HepG2 (cell line): ENCODE data around the gene LAS1L. TPM values are rescaled to one million over a fixed set of nuclear protein-coding genes. Genes with fewer than 3 reads are reported as not detected.

ENCODE experiments used
- ATAC-seq: fragments of 200-7000 bp; cut with Tn5 transposase; 3 replicates; pipeline ENCODE4 v1.9.1; 2020; ENCODE audit warnings: mild to moderate bottlenecking, moderate library complexity
- Bru-seq: library from RNA; stranded (reverse); fragments of 400-500 nt; gene quantifications from one replicate; lab custom pipeline; 2021; lab: Mats Ljungman, UMichigan
- BruChase-seq, 2 experiments: library from RNA; stranded (reverse); fragments of 400-500 nt; gene quantifications; one replicate each; lab custom pipeline; 2021; lab: Mats Ljungman, UMichigan
- BruUV-seq: library from RNA; stranded (reverse); fragments of 400-500 nt; replicated peaks from 2 replicates; lab custom pipeline; 2021; lab: Mats Ljungman, UMichigan
- CTCF ChIA-PET: fragments of 300-600 bp; formaldehyde crosslinking; extraction: SDS; loops from one replicate; lab custom pipeline; 2021; ENCODE audit warnings: low total read pairs, inconsistent platforms, low intra/inter-chr PET ratio; lab: Yijun Ruan, JAX
- POLR2A ChIA-PET: fragments of 350-600 bp; sonication (Branson Sonifier 250); formaldehyde crosslinking; loops from one replicate; lab custom pipeline; 2020; ENCODE audit warnings: antibody characterized with exemption, inconsistent platforms; lab: Yijun Ruan, JAX
- DNase-seq: peaks from one replicate; pipeline ENCODE4 v3.0.0-alpha.2; 2015; ENCODE audit warnings: low spot score
- FAIRE-seq: peaks from 3 replicates; lab custom pipeline; 2011; peaks lifted over from hg19 to GRCh38; lab: Jason Lieb, UNC
- H2AFZ ChIP-seq: one replicate; pipeline ENCODE4 v1.6.1; 2011; ENCODE audit warnings: low read length, inconsistent platforms
- H3K27ac ChIP-seq: fragments of 300-600 bp; 3 replicates; pipeline ENCODE4 v1.8.0; 2011; ENCODE audit warnings: mixed run types, mild to moderate bottlenecking, mixed read lengths, low read length, inconsistent platforms; ENCODE audit not compliant: insufficient read depth; ENCODE audit errors: extremely low read length
- H3K27me3 ChIP-seq, 2 experiments: fragments of 200-600 bp in 1 of 2; 2 replicates in 1 of 2; 3 replicates in 1 of 2; pipeline versions ENCODE4 v1.6.0 to v1.8.0; 2011; ENCODE audit warnings: low read length in 2 of 2, mild to moderate bottlenecking in 2 of 2, moderate library complexity in 2 of 2, inconsistent platforms in 1 of 2; ENCODE audit not compliant: insufficient read depth in 2 of 2, control insufficient read depth in 1 of 2
- H3K36me3 ChIP-seq, 2 experiments: fragments of 200-600 bp in 1 of 2; replicated peaks in 1 of 2; 2 replicates in 1 of 2; 3 replicates in 1 of 2; pipeline versions ENCODE4 v1.5.1 to v1.8.0; 2011; ENCODE audit warnings: low read length in 2 of 2, inconsistent platforms in 1 of 2; ENCODE audit not compliant: insufficient read depth in 2 of 2, control insufficient read depth in 1 of 2
- H3K4me1 ChIP-seq: 2 replicates; pipeline ENCODE4 v1.5.1; 2012; ENCODE audit warnings: low read length, inconsistent platforms; ENCODE audit not compliant: insufficient read depth
- H3K4me2 ChIP-seq: 2 replicates; pipeline ENCODE4 v1.6.0; 2011; ENCODE audit warnings: low read depth, low read length, inconsistent platforms
- H3K4me3 ChIP-seq, 3 experiments: fragments of 200-600 bp in 1 of 3; sonication (generic), shearing (Covaris generic) in 1 of 3; replicated peaks in 1 of 3; 2 replicates each; pipeline ENCODE4 v1.5.1; 2011 to 2016; ENCODE audit warnings: low read length in 3 of 3, inconsistent platforms in 2 of 3, low read depth in 2 of 3, mild to moderate bottlenecking in 2 of 3, control low read depth in 1 of 3, mixed read lengths in 1 of 3; ENCODE audit not compliant: insufficient read depth in 1 of 3
- H3K79me2 ChIP-seq: one replicate; pipeline ENCODE4 v1.6.1; 2011; ENCODE audit warnings: low read length, inconsistent platforms; ENCODE audit not compliant: insufficient read depth
- H3K9ac ChIP-seq: 2 replicates; pipeline ENCODE4 v1.6.0; 2011; ENCODE audit warnings: mild to moderate bottlenecking, low read depth, low read length, inconsistent platforms; ENCODE audit not compliant: insufficient read depth
- H3K9me3 ChIP-seq: 2 replicates; pipeline ENCODE4 v1.5.1; 2012; ENCODE audit warnings: mild to moderate bottlenecking, low read length
- H4K20me1 ChIP-seq: 2 replicates; pipeline ENCODE4 v1.6.0; 2011; ENCODE audit warnings: inconsistent platforms, mild to moderate bottlenecking, low read length, moderate library complexity; ENCODE audit not compliant: insufficient read depth
- ATF1 ChIP-seq: IDR thresholded peaks from 2 replicates; pipeline ENCODE4 v1.6.1; 2016; ENCODE audit warnings: mild to moderate bottlenecking, control low read depth
- CBX5 ChIP-seq: sonication (generic); formaldehyde crosslinking; IDR thresholded peaks from 2 replicates; pipeline ENCODE4 v1.4.0; 2020; ENCODE audit warnings: missing genetic modification reagents, borderline replicate concordance
- REPIN1 ChIP-seq: sonication (generic); formaldehyde crosslinking; IDR thresholded peaks from 2 replicates; pipeline ENCODE4 v1.8.0; 2022; ENCODE audit warnings: missing genetic modification reagents, low read depth, mild to moderate bottlenecking, borderline replicate concordance
- RNF219 ChIP-seq: sonication (generic); formaldehyde crosslinking; IDR thresholded peaks from 2 replicates; pipeline ENCODE4 v1.5.0; 2020; ENCODE audit warnings: mild to moderate bottlenecking, missing genetic modification reagents
- TCF7 ChIP-seq: sonication (generic); IDR thresholded peaks from 2 replicates; pipeline ENCODE4 v1.6.1; 2016; ENCODE audit warnings: antibody characterized with exemption, low read depth
- TERF1 ChIP-seq: sonication (generic); formaldehyde crosslinking; IDR thresholded peaks from 2 replicates; pipeline ENCODE4 v1.8.0; 2022; ENCODE audit warnings: mild to moderate bottlenecking, missing genetic modification reagents, moderate library complexity
- ZNF17 ChIP-seq: sonication (generic); formaldehyde crosslinking; IDR thresholded peaks from 2 replicates; pipeline ENCODE4 v1.5.0; 2020; ENCODE audit warnings: mild to moderate bottlenecking, missing genetic modification reagents
- ZNF263 ChIP-seq: sonication (generic); formaldehyde crosslinking; IDR thresholded peaks from 2 replicates; pipeline ENCODE4 v1.4.0; 2020; ENCODE audit warnings: missing genetic modification reagents
- ZNF281 ChIP-seq: sonication (generic); formaldehyde crosslinking; IDR thresholded peaks from 2 replicates; pipeline ENCODE4 v1.4.0; 2020; ENCODE audit warnings: missing genetic modification reagents, borderline replicate concordance
- ZNF788 ChIP-seq: sonication (generic); formaldehyde crosslinking; IDR thresholded peaks from 2 replicates; pipeline ENCODE4 v1.5.0; 2020; ENCODE audit warnings: mild to moderate bottlenecking, missing genetic modification reagents, borderline replicate concordance
- WGBS: methylation state at CpG from one replicate; pipeline ENCODE4 v1.1.6; 2017; ENCODE audit warnings: low lambda C conversion rate; 5-methylcytosine and 5-hydroxymethylcytosine counted together
- in situ Hi-C: cut with HindIII; loops from 2 replicates; pipeline ENCODE4 v1.10.0; 2017; ENCODE audit warnings: low pct_unique_long_range_greater_than_20kb; ENCODE audit not compliant: extremely low pct_ligation_motif_present
- intact Hi-C: fragments of 100-400 bp; cut with micrococcal nuclease; formaldehyde crosslinking; loops from one replicate; pipeline ENCODE4 v1.10.0; 2022; ENCODE audit not compliant: unreplicated experiment
- long read RNA-seq, 2 experiments: library from RNA in 1 of 2; library from polyadenylated mRNA in 1 of 2; stranded (forward) in 1 of 2; unstranded in 1 of 2; transcript quantifications; one replicate each; pipeline ENCODE4 v2.0.0, GENCODE V29; 2019 to 2022
- polyA minus RNA-seq, 3 experiments: library from RNA; depleted of rRNA, polyadenylated mRNA; stranded (reverse); fragments of >200 nt; gene quantifications; 2 replicates each; pipeline ENCODE4 v1.2.3, GENCODE V29; 2011; ENCODE audit warnings: low replicate concordance in 1 of 3
- polyA plus RNA-seq, 8 experiments: library from polyadenylated mRNA; depleted of rRNA in 3 of 8; stranded (reverse) in 7 of 8; unstranded in 1 of 8; fragments of >200 nt; fragmentation: Illumina TruSeq in 4 of 8; extraction: Trizol in 4 of 8; gene quantifications; 2 replicates each; pipeline versions ENCODE4 v1.2.1 to v1.2.3, GENCODE V29; 2011 to 2016; ENCODE audit warnings: low read depth in 4 of 8, missing spikeins in 1 of 8, mixed read lengths in 1 of 8; ENCODE audit not compliant: insufficient read depth in 1 of 8
- total RNA-seq, 5 experiments: library from RNA; depleted of rRNA; stranded (reverse); fragments of >200 nt; fragmentation: Illumina TruSeq; extraction: Trizol; gene quantifications; 2 replicates each; pipeline ENCODE4 v1.2.3, GENCODE V29; 2016; ENCODE audit warnings: low read depth in 1 of 5

The LAS1L gene
- total RNA-seq (2016; rRNA removed; fragmentation: Illumina TruSeq; extraction: Trizol) (33.3 and 45.0 TPM in 2 replicates), polyA plus RNA-seq (2011; rRNA removed) (18.1 TPM in 2 replicates), polyA minus RNA-seq (2011; rRNA and poly(A)+ RNA removed; ENCODE audit: low replicate concordance) (17.1 and 79.5 TPM in 2 replicates), Bru-seq, nascent RNA (percentile 67 among the genes with signal in this experiment), BruChase-seq, experiment 1, labeled RNA remaining after a 6-hour chase (percentile 71 among the genes with signal in this experiment), BruChase-seq, experiment 2, labeled RNA remaining after a 2-hour chase (percentile 74 among the genes with signal in this experiment)
- 6.0 and 7.8 TPM in 2 replicates for total RNA-seq (2016; cell fraction: cytosol; rRNA removed; fragmentation: Illumina TruSeq; extraction: Trizol; ENCODE audit: low read depth)
- 33.7 and 42.6 TPM in 2 replicates for total RNA-seq (2016; cell fraction: insoluble cytoplasmic fraction; rRNA removed; fragmentation: Illumina TruSeq; extraction: Trizol)
- total RNA-seq (2016; cell fraction: membrane; rRNA removed; fragmentation: Illumina TruSeq; extraction: Trizol) = 9.9 and 11.3 TPM in 2 replicates
- total RNA-seq (2016; cell fraction: nucleus; rRNA removed; fragmentation: Illumina TruSeq; extraction: Trizol) = 18.2 and 20.5 TPM in 2 replicates
- polyA plus RNA-seq (2011; cell fraction: cytosol; rRNA removed) = 15.2 and 16.3 TPM in 2 replicates
- polyA plus RNA-seq (2011; cell fraction: nucleus; rRNA removed) = 27.4 and 30.1 TPM in 2 replicates
- 15.7 and 18.5 TPM in 2 replicates for polyA plus RNA-seq (2012)
- 5.6 and 6.7 TPM in 2 replicates for polyA plus RNA-seq (2016; cell fraction: cytosol; fragmentation: Illumina TruSeq; extraction: Trizol; ENCODE audit: low read depth)
- 42.3 and 45.2 TPM in 2 replicates for polyA plus RNA-seq (2016; cell fraction: insoluble cytoplasmic fraction; fragmentation: Illumina TruSeq; extraction: Trizol; ENCODE audit: low read depth)
- polyA plus RNA-seq (2016; cell fraction: membrane; fragmentation: Illumina TruSeq; extraction: Trizol; ENCODE audit: low read depth) = 7.4 and 7.9 TPM in 2 replicates
- polyA plus RNA-seq (2016; cell fraction: nucleus; fragmentation: Illumina TruSeq; extraction: Trizol; ENCODE audit: insufficient read depth, low read depth) = 24.9 and 29.4 TPM in 2 replicates
- 6.4 and 6.8 TPM in 2 replicates for polyA minus RNA-seq (2011; cell fraction: cytosol; rRNA and poly(A)+ RNA removed)
- 12.9 and 13.9 TPM in 2 replicates for polyA minus RNA-seq (2011; cell fraction: nucleus; rRNA and poly(A)+ RNA removed)
- long read RNA-seq, experiment 1, transcript LAS1L-202 (13 exons, 2,386 nt) = major isoform, 11 of 36 reads
- long read RNA-seq, experiment 1, partial matches to known transcripts = 14 of 36 reads
- long read RNA-seq, experiment 1, other reads (novel, unspliced or antisense) = 8 of 36 reads
- long read RNA-seq, experiment 2, transcript LAS1L-202 (13 exons, 2,386 nt) = major isoform, 14 of 73 reads
- long read RNA-seq, experiment 2, partial matches to known transcripts = 52 of 73 reads
- long read RNA-seq, experiment 2, other reads (novel, unspliced or antisense) = 7 of 73 reads

- ATAC-seq (peak; percentile 100), FAIRE-seq (peak; percentile 99), DNase-seq (peak; percentile 89)
- no peaks in the 10 kb centered on the region for H3K9me3 ChIP-seq
- peaks cover 10% of the 10 kb centered on the region for H3K4me1 ChIP-seq
- ChIA-PET POLR2A (no interaction called here), CTCF (no interaction called here)
- peak within 1 kb of the TSS; percentile 80 for H3K4me2 ChIP-seq
- intact Hi-C loops = no loop called here
- 39% methylated on average over 3 of the region's 50 CpGs for WGBS
- H2AFZ ChIP-seq = peak within 1 kb of the TSS; percentile 72
- H3K4me3 ChIP-seq = peak within 1 kb of the TSS; percentile 77 to 94 (median 82)
- H3K27me3 ChIP-seq = no peaks in the 10 kb centered on the region; a peak in 1 of 5 replicates
- H4K20me1 ChIP-seq = no peaks in the 10 kb centered on the region
- peaks cover 22% of the 10 kb centered on the region for H3K79me2 ChIP-seq
- BruUV-seq = no TSS peak
- H3K9ac ChIP-seq = peak within 1 kb of the TSS; percentile 78
- H3K36me3 ChIP-seq = peaks cover 0 to 7% of the 10 kb centered on the region in 2 experiments; a peak in 1 of 5 replicates
- H3K27ac ChIP-seq = peak within 1 kb of the TSS; percentile 67
- in situ Hi-C loops = no loop called here
- TF ChIP-seq ZNF788 (CRISPR knock-in tag) (peak; percentile 38; the same call in 1 of the 2 replicates), ATF1 (CRISPR knock-in tag) (peak; percentile 90), CBX5 (CRISPR knock-in tag) (peak; percentile 44; the same call in 1 of the 2 replicates), REPIN1 (0 out of 2 replicates have a peak, but pooled peaks have one; percentile 24), TCF7 (no peak), RNF219 (no peak), ZNF17 (CRISPR knock-in tag) (no peak), TERF1 (CRISPR knock-in tag) (no peak), ZNF263 (CRISPR knock-in tag) (no peak), ZNF281 (CRISPR knock-in tag) (no peak)
Measured at GRCh38 chrX:65534450-65535292, at the start of gene LAS1L. Gene LAS1L (minus strand): TSS chrX:65534787. CDS start chrX:65534715, 72 bp downstream.
